NCI-H2196 treated with DMSO at 0.1 percent for 48 hours (cell line): Measurements from ENCODE around the gene CDKN1B.

Experiments
- DNase-seq: peaks from one replicate; lab custom pipeline; 2025; ENCODE audit not compliant: unreplicated experiment; lab: John Stamatoyannopoulos, UW

Gene CDKN1B

GRCh38 chr12:12716793-12717585, at the start of gene CDKN1B:
Gene CDKN1B, plus strand, starts transcription at chr12:12717368. Its CDS starts 472 bp downstream, at chr12:12717840.
- peak; percentile 68 for DNase-seq

GRCh38 chr12:12668005-12668404, 49.2 kb upstream of the CDKN1B start:
- no peak for DNase-seq

- no peak for DNase-seq
These were observed 48.1 kb upstream of the CDKN1B start for GRCh38 chr12:12669020-12669419.

GRCh38 chr12:12671850-12672660, 45.1 kb upstream of the CDKN1B start:
- DNase-seq = no peak

- no peak for DNase-seq
These were observed 43.9 kb upstream of the CDKN1B start for GRCh38 chr12:12673296-12673695.

- no peak for DNase-seq
These were observed 40.6 kb upstream of the CDKN1B start for GRCh38 chr12:12676605-12677004.

GRCh38 chr12:12681061-12681765, 36.0 kb upstream of the CDKN1B start:
- no peak for DNase-seq

GRCh38 chr12:12682284-12682683, 34.9 kb upstream of the CDKN1B start:
- no peak for DNase-seq

GRCh38 chr12:12683136-12683697, 34.0 kb upstream of the CDKN1B start:
- DNase-seq = no peak

GRCh38 chr12:12683725-12684124, 33.4 kb upstream of the CDKN1B start:
- no peak for DNase-seq

GRCh38 chr12:12684375-12685106, 32.6 kb upstream of the CDKN1B start:
- DNase-seq = no peak

- DNase-seq = no peak
These were observed 31.9 kb upstream of the CDKN1B start for GRCh38 chr12:12685305-12685704.

- DNase-seq = no peak
These were observed 30.7 kb upstream of the CDKN1B start for GRCh38 chr12:12686472-12686871.

GRCh38 chr12:12686925-12687324, 30.2 kb upstream of the CDKN1B start:
- no peak for DNase-seq

GRCh38 chr12:12689647-12690300, 27.4 kb upstream of the CDKN1B start:
- no peak for DNase-seq

- no peak for DNase-seq
These were observed 25.6 kb upstream of the CDKN1B start for GRCh38 chr12:12691549-12691948.

GRCh38 chr12:12693111-12693671, 24.0 kb upstream of the CDKN1B start:
- no peak for DNase-seq

- no peak for DNase-seq
These were observed 20.4 kb upstream of the CDKN1B start for GRCh38 chr12:12696562-12697383.

- no peak for DNase-seq
These were observed 17.8 kb upstream of the CDKN1B start for GRCh38 chr12:12699345-12699744.
